HCT116 (cell line): ENCODE data around the gene ROGDI. TPM values are rescaled to one million over a fixed set of nuclear protein-coding genes. Genes with fewer than 3 reads are reported as not detected.

Source experiments
- ATAC-seq: fragments of 200-7000 bp; cut with Tn5 transposase; 2 replicates; pipeline ENCODE4 v1.9.1; 2020; ENCODE audit warnings: mild to moderate bottlenecking, moderate library complexity
- BruUV-seq: library from RNA; stranded (reverse); fragments of 400-500 nt; replicated peaks from 2 replicates; lab custom pipeline; 2021; lab: Mats Ljungman, UMichigan
- CTCF ChIA-PET: fragments of 300-600 bp; sonication (Branson Sonifier 250); formaldehyde crosslinking; loops from one replicate; lab custom pipeline; 2021; ENCODE audit warnings: antibody characterized with exemption; lab: Charles Lee
- POLR2A ChIA-PET: fragments of 300-600, 350-600 bp; sonication (Branson Sonifier 250); formaldehyde crosslinking; loops from one replicate; lab custom pipeline; 2021; ENCODE audit warnings: antibody characterized with exemption; lab: Charles Lee
- RAD21 ChIA-PET, 2 experiments: fragments of 300-600 bp; sonication (Branson Sonifier 250); formaldehyde crosslinking; loops; one replicate each; lab custom pipeline; 2023; ENCODE audit warnings: low total read pairs in 2 of 2; ENCODE audit not compliant: uncharacterized antibody in 2 of 2, unreplicated experiment in 2 of 2, low non-redundant PET in 1 of 2; lab: Charles Lee
- DNase-seq: peaks from one replicate; pipeline ENCODE4 v3.0.0-alpha.2; 2010; ENCODE audit warnings: low read depth, low spot score
- H2AFZ ChIP-seq: fragments of 200-600 bp; shearing (Covaris generic), sonication (generic); 2 replicates; pipeline ENCODE4 v1.6.1; 2017; ENCODE audit warnings: low read depth, mixed run types, mixed read lengths, antibody characterized with exemption, low read length; ENCODE audit not compliant: poor library complexity, severe bottlenecking
- H3K27ac ChIP-seq: 2 replicates; pipeline ENCODE4 v1.5.1; 2012; ENCODE audit warnings: low read depth, low read length
- H3K27me3 ChIP-seq: fragments of 200-600 bp; sonication (generic); 2 replicates; pipeline ENCODE4 v1.6.1; 2016; ENCODE audit warnings: mixed run types, low read length, mixed read lengths; ENCODE audit not compliant: insufficient read depth
- H3K36me3 ChIP-seq, 2 experiments: fragments of 200-500 bp in 1 of 2; fragments of 200-600 bp in 1 of 2; sonication (Bioruptor generic) in 1 of 2; sonication (generic) in 1 of 2; 2 replicates each; pipeline versions ENCODE4 v1.5.1 to v1.6.1; 2014 to 2016; ENCODE audit warnings: low read length in 2 of 2, inconsistent platforms in 1 of 2, mixed read lengths in 1 of 2, mixed run types in 1 of 2; ENCODE audit not compliant: insufficient read depth in 2 of 2, control insufficient read depth in 1 of 2
- H3K4me1 ChIP-seq, 2 experiments: fragments of 200-600 bp in 1 of 2; sonication (generic) in 1 of 2; 2 replicates each; pipeline versions ENCODE4 v1.5.1 to v1.6.1; 2012 to 2017; ENCODE audit warnings: low read length in 2 of 2, inconsistent platforms in 1 of 2, mild to moderate bottlenecking in 1 of 2, mixed read lengths in 1 of 2, mixed run types in 1 of 2, moderate library complexity in 1 of 2; ENCODE audit not compliant: insufficient read depth in 2 of 2, control insufficient read depth in 1 of 2
- H3K4me2 ChIP-seq: fragments of 200-600 bp; sonication (generic); 2 replicates; pipeline ENCODE4 v1.6.1; 2017; ENCODE audit warnings: mixed run types, low read length, mixed read lengths
- H3K4me3 ChIP-seq, 2 experiments: fragments of 200-600 bp in 1 of 2; sonication (generic) in 1 of 2; replicated peaks in 1 of 2; 2 replicates each; pipeline ENCODE4 v1.5.1; 2011 to 2016; ENCODE audit warnings: low read length in 2 of 2, control low read depth in 1 of 2, low read depth in 1 of 2, mild to moderate bottlenecking in 1 of 2, mixed read lengths in 1 of 2, mixed run types in 1 of 2
- H3K79me2 ChIP-seq: fragments of 200-600 bp; sonication (generic); 2 replicates; pipeline ENCODE4 v1.6.1; 2017; ENCODE audit warnings: mild to moderate bottlenecking, mixed run types, low read length, moderate library complexity, mixed read lengths; ENCODE audit not compliant: insufficient read depth
- H3K9ac ChIP-seq: fragments of 200-600 bp; sonication (generic); 2 replicates; pipeline ENCODE4 v1.6.1; 2016; ENCODE audit warnings: low read length, mixed read lengths
- H3K9me2 ChIP-seq: fragments of 200-600 bp; sonication (generic), shearing (Covaris generic); 2 replicates; pipeline ENCODE4 v1.6.1; 2017; ENCODE audit warnings: mixed run types, mild to moderate bottlenecking, moderate library complexity; ENCODE audit not compliant: insufficient read depth
- H3K9me3 ChIP-seq, 2 experiments: fragments of 200-500 bp in 1 of 2; fragments of 200-600 bp in 1 of 2; sonication (Bioruptor generic) in 1 of 2; sonication (generic) in 1 of 2; 2 replicates each; pipeline ENCODE4 v1.6.1; 2014 to 2017; ENCODE audit warnings: low read length in 2 of 2, mixed read lengths in 2 of 2, inconsistent platforms in 1 of 2, low read depth in 1 of 2, mild to moderate bottlenecking in 1 of 2, mixed run types in 1 of 2, moderate library complexity in 1 of 2; ENCODE audit not compliant: control insufficient read depth in 1 of 2, insufficient read depth in 1 of 2
- H4K20me1 ChIP-seq: fragments of 200-600 bp; sonication (generic), shearing (Covaris generic); 2 replicates; pipeline ENCODE4 v1.6.1; 2017; ENCODE audit warnings: mixed run types, mild to moderate bottlenecking, moderate library complexity; ENCODE audit not compliant: insufficient read depth
- CEBPB ChIP-seq: IDR thresholded peaks from 2 replicates; pipeline ENCODE4 v1.6.1; 2012; ENCODE audit warnings: low read depth
- ELF1 ChIP-seq: IDR thresholded peaks from 2 replicates; pipeline ENCODE4 v1.6.1; 2012; ENCODE audit warnings: low read depth, borderline replicate concordance
- EZH2phosphoT487 ChIP-seq: fragments of 200-600 bp; IDR thresholded peaks from 2 replicates; pipeline ENCODE4 v1.6.1; 2018; ENCODE audit warnings: antibody characterized with exemption, borderline replicate concordance
- FOSL1 ChIP-seq: IDR thresholded peaks from 2 replicates; pipeline ENCODE4 v1.6.1; 2012; ENCODE audit warnings: low read depth
- POLR2AphosphoS5 ChIP-seq: IDR thresholded peaks from 2 replicates; pipeline ENCODE4 v1.6.1; 2011; ENCODE audit warnings: mild to moderate bottlenecking, low read depth, low read length, moderate library complexity
- ZNF274 ChIP-seq: fragments of 200-500 bp; sonication (Bioruptor generic); IDR thresholded peaks from 2 replicates; pipeline ENCODE4 v1.6.1; 2014; ENCODE audit warnings: mild to moderate bottlenecking, low read depth, low read length, inconsistent platforms
- intact Hi-C: fragments of 100-400 bp; cut with micrococcal nuclease; formaldehyde crosslinking; loops from 2 replicates; pipeline ENCODE4 v1.10.0; 2022
- total RNA-seq: library from RNA; stranded (reverse); gene quantifications from one replicate; pipeline ENCODE4 v1.2.1, GENCODE V29; 2021; ENCODE audit not compliant: unreplicated experiment
- TF ChIP-seq, protein P1 (sequence below): IDR thresholded peaks from 2 replicates; pipeline ENCODE4 v1.6.1; 2012; ENCODE audit warnings: low read depth
- TF ChIP-seq, protein P2 (sequence below): IDR thresholded peaks from 2 replicates; pipeline ENCODE4 v1.6.1; 2011; ENCODE audit warnings: mild to moderate bottlenecking, low read length, moderate library complexity; ENCODE audit not compliant: insufficient replicate concordance; ENCODE audit errors: extremely low read depth
- TF ChIP-seq, protein P3 (sequence below), 3 experiments: fragments of 200-600 bp in 1 of 3; sonication (generic) in 1 of 3; IDR thresholded peaks in 2 of 3; conservative IDR thresholded peaks in 1 of 3; 2 replicates each; pipeline ENCODE4 v1.5.1; 2012 to 2017; ENCODE audit warnings: low read depth in 2 of 3, low read length in 2 of 3, antibody characterized with exemption in 1 of 3, borderline replicate concordance in 1 of 3, control low read depth in 1 of 3, mild to moderate bottlenecking in 1 of 3, mixed read lengths in 1 of 3, mixed run types in 1 of 3, moderate library complexity in 1 of 3; ENCODE audit not compliant: insufficient read depth in 1 of 3

The ROGDI gene
- total RNA-seq, 1 experiment from 2014 or later = 20.1 TPM

GRCh38 chr16:4814046-4814445, 11.6 kb upstream of the ROGDI start:
- intact Hi-C loops = no loop called here
- Histone ChIP-seq H3K36me3 (peaks cover 29 to 31% of the 10 kb centered on the region in 2 experiments), H3K27ac (no peak overlapping the region), H3K9me2 (no peaks in the 10 kb centered on the region), H3K9ac (no peak overlapping the region), H3K79me2 (no peaks in the 10 kb centered on the region), H3K4me2 (no peak overlapping the region), H2AFZ (no peak overlapping the region), H3K27me3 (no peaks in the 10 kb centered on the region), H3K9me3 (no peaks in the 10 kb centered on the region)
- no peak for DNase-seq
- ChIA-PET POLR2A (no interaction called here), RAD21 (no interaction called here), CTCF (no interaction called here)
- BruUV-seq = no TSS peak
- TF ChIP-seq ELF1 = no peak
- TF ChIP-seq, protein P1, sequence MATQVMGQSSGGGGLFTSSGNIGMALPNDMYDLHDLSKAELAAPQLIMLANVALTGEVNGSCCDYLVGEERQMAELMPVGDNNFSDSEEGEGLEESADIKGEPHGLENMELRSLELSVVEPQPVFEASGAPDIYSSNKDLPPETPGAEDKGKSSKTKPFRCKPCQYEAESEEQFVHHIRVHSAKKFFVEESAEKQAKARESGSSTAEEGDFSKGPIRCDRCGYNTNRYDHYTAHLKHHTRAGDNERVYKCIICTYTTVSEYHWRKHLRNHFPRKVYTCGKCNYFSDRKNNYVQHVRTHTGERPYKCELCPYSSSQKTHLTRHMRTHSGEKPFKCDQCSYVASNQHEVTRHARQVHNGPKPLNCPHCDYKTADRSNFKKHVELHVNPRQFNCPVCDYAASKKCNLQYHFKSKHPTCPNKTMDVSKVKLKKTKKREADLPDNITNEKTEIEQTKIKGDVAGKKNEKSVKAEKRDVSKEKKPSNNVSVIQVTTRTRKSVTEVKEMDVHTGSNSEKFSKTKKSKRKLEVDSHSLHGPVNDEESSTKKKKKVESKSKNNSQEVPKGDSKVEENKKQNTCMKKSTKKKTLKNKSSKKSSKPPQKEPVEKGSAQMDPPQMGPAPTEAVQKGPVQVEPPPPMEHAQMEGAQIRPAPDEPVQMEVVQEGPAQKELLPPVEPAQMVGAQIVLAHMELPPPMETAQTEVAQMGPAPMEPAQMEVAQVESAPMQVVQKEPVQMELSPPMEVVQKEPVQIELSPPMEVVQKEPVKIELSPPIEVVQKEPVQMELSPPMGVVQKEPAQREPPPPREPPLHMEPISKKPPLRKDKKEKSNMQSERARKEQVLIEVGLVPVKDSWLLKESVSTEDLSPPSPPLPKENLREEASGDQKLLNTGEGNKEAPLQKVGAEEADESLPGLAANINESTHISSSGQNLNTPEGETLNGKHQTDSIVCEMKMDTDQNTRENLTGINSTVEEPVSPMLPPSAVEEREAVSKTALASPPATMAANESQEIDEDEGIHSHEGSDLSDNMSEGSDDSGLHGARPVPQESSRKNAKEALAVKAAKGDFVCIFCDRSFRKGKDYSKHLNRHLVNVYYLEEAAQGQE = no peak
- TF ChIP-seq, all 23 proteins: peak for 0
- Histone ChIP-seq H3K4me3 (no peak overlapping the region), H3K4me1 (no peaks in the 10 kb centered on the region), H4K20me1 (no peaks in the 10 kb centered on the region)
- ATAC-seq = no peak

DNA sequence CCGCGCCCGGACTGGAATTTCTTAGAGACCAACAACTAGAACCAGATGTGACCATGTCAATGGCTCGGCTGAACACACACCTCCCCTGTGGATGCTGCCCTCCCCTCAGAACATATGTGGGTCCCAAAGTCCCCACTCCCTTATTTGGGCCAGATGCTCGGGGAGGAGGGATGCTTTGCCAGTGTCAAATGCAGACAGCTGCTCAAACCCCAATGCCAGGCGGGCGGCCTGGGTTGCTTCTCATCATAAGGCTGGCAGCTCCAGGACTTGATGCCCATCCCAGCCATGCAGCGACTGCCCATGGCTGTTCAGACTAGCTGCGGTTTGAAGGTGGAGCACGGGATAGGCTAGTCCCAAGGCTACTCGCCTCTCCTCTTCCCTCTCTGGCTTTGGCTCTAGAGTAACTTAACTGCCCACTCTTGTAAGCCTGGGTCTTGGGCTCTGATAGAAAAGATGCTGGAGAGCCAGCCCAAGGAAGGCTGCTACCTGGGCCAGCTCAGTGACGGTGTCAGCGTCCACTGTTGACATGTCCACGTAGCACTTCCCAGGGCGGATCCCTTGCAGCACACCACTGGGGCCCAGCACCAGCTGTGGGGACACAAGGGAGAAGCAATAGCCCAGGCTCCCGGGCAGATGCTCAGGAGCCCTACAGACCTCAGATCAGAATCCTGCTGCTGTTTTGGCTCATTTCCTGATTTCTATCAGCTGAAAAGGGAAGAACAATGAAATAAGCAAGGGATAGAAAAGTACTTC, 11.0 kb upstream of the ROGDI start:
- DNase-seq = no peak
- TF ChIP-seq, protein P2, sequence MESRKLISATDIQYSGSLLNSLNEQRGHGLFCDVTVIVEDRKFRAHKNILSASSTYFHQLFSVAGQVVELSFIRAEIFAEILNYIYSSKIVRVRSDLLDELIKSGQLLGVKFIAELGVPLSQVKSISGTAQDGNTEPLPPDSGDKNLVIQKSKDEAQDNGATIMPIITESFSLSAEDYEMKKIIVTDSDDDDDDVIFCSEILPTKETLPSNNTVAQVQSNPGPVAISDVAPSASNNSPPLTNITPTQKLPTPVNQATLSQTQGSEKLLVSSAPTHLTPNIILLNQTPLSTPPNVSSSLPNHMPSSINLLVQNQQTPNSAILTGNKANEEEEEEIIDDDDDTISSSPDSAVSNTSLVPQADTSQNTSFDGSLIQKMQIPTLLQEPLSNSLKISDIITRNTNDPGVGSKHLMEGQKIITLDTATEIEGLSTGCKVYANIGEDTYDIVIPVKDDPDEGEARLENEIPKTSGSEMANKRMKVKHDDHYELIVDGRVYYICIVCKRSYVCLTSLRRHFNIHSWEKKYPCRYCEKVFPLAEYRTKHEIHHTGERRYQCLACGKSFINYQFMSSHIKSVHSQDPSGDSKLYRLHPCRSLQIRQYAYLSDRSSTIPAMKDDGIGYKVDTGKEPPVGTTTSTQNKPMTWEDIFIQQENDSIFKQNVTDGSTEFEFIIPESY = no peak
- TF ChIP-seq, protein P3, sequence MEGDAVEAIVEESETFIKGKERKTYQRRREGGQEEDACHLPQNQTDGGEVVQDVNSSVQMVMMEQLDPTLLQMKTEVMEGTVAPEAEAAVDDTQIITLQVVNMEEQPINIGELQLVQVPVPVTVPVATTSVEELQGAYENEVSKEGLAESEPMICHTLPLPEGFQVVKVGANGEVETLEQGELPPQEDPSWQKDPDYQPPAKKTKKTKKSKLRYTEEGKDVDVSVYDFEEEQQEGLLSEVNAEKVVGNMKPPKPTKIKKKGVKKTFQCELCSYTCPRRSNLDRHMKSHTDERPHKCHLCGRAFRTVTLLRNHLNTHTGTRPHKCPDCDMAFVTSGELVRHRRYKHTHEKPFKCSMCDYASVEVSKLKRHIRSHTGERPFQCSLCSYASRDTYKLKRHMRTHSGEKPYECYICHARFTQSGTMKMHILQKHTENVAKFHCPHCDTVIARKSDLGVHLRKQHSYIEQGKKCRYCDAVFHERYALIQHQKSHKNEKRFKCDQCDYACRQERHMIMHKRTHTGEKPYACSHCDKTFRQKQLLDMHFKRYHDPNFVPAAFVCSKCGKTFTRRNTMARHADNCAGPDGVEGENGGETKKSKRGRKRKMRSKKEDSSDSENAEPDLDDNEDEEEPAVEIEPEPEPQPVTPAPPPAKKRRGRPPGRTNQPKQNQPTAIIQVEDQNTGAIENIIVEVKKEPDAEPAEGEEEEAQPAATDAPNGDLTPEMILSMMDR (IDR thresholded peaks at IDR 0.05 in 2 of 3, conservative IDR thresholded peaks at IDR 0.05 in 1 of 3; ENCODE audit: borderline replicate concordance in 1 of 3, insufficient read depth in 1 of 3, low read depth in 2 of 3, low read length in 2 of 3) = no peak
- TF ChIP-seq CEBPB = no peak
- no peak for TF ChIP-seq EZH2phosphoT487
- no peak for TF ChIP-seq ZNF274
- TF ChIP-seq POLR2AphosphoS5 = no peak
- no peak for TF ChIP-seq FOSL1
- TF ChIP-seq, all 23 proteins: peak for 0
- no peak for ATAC-seq
- H3K36me3 ChIP-seq = peaks cover 28 to 29% of the 10 kb centered on the region in 2 experiments
- H3K9me3 ChIP-seq = no peaks in the 10 kb centered on the region
- no peak overlapping the region for H2AFZ ChIP-seq
- H3K4me2 ChIP-seq = no peak overlapping the region
- no peaks in the 10 kb centered on the region for H3K9me2 ChIP-seq
- ChIA-PET CTCF (no interaction called here), POLR2A (no interaction called here), RAD21 (no interaction called here)
- no peak overlapping the region for H3K4me3 ChIP-seq
- intact Hi-C loops = no loop called here
- H3K27me3 ChIP-seq = no peaks in the 10 kb centered on the region
- no peaks in the 10 kb centered on the region for H3K79me2 ChIP-seq
- H3K27ac ChIP-seq = no peak overlapping the region
- H4K20me1 ChIP-seq = no peaks in the 10 kb centered on the region
- H3K9ac ChIP-seq = no peak overlapping the region
- H3K4me1 ChIP-seq = no peaks in the 10 kb centered on the region
- BruUV-seq = no TSS peak
